ENCODE measurements around the gene PMFBP1.

DNA sequence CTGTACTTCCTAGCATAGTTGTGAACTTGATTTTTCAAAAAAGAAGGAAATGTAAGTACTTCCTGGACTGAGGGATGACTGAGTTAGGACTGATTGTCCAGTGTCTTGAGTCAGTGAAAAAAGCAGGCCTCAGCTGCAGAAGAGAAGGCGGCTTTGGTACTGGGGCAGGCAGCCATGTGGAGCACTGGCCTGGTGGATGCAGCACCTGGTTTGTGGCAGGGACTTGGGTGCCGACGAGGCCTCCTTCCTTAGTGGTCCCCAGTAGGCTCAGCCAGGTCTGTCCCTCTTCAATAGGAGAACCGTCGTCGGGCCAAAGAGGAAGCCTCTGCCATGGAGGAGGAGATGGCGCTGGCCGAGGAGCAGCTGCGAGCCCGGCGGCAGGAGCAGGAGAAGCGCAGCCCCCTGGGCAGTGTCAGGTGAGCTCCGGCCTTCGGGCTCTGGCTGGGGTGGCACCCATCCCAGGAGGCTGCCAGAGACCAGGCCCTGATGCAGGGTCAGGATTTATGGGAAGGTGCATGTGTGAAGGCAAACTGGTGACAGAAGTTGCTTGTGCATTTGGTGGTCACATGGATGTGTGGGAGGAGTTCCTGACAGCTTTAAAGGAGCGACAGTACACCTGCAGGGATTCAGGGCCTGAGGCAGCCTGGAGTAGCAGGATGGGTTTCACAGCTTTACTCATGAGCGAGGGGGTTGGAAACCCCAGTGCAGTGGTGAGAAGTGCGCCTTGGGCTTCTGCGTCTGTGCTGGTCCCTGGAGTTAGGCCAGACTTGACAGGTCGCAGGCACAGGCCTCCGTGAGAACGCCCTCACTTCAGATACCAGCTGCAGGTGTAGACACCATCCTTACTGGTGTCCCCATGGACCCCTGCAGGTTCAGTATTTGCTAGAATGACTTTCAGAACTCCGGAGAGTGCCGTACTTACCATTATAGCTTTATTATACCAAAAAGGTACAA is 61.0 kb downstream of the PMFBP1 start:
- TF ChIP-seq, protein P1, sequence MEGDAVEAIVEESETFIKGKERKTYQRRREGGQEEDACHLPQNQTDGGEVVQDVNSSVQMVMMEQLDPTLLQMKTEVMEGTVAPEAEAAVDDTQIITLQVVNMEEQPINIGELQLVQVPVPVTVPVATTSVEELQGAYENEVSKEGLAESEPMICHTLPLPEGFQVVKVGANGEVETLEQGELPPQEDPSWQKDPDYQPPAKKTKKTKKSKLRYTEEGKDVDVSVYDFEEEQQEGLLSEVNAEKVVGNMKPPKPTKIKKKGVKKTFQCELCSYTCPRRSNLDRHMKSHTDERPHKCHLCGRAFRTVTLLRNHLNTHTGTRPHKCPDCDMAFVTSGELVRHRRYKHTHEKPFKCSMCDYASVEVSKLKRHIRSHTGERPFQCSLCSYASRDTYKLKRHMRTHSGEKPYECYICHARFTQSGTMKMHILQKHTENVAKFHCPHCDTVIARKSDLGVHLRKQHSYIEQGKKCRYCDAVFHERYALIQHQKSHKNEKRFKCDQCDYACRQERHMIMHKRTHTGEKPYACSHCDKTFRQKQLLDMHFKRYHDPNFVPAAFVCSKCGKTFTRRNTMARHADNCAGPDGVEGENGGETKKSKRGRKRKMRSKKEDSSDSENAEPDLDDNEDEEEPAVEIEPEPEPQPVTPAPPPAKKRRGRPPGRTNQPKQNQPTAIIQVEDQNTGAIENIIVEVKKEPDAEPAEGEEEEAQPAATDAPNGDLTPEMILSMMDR (IDR thresholded peaks at IDR 0.05): no peak
- no peak for TF ChIP-seq POLR2A (IDR thresholded peaks at IDR 0.05)

Data from heart left ventricle (tissue), 13 donors.